Measurements from ENCODE around the gene TMEM19. TPM values are rescaled to one million over a fixed set of nuclear protein-coding genes. Genes with fewer than 3 reads are reported as not detected.

The TMEM19 gene
- total and polyA plus RNA-seq, 2 experiments from 2014 or later: 12.1 to 12.7 TPM

DNA sequence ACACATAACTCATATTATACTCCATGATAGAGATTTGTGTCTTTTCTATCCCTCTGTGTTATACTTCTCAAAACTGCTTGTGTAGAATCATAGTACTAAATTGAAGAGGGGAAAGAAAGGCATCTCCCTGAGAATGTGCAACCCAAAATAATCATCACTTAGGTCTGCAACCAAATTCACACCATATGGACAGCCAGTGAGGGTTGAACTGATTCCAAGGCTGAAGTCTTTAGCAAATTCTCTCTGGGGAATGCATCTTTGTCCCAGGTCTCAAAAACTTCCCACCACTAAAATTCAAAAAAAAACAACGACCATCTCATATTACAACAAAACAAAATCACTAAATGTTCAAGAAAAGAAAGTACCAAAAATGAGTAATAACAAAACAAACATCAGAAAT, 33.2 kb upstream of the TMEM19 start:
- H3K4me3 ChIP-seq: no peak overlapping the region
- TF ChIP-seq, protein P1, sequence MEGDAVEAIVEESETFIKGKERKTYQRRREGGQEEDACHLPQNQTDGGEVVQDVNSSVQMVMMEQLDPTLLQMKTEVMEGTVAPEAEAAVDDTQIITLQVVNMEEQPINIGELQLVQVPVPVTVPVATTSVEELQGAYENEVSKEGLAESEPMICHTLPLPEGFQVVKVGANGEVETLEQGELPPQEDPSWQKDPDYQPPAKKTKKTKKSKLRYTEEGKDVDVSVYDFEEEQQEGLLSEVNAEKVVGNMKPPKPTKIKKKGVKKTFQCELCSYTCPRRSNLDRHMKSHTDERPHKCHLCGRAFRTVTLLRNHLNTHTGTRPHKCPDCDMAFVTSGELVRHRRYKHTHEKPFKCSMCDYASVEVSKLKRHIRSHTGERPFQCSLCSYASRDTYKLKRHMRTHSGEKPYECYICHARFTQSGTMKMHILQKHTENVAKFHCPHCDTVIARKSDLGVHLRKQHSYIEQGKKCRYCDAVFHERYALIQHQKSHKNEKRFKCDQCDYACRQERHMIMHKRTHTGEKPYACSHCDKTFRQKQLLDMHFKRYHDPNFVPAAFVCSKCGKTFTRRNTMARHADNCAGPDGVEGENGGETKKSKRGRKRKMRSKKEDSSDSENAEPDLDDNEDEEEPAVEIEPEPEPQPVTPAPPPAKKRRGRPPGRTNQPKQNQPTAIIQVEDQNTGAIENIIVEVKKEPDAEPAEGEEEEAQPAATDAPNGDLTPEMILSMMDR (IDR thresholded peaks at IDR 0.05; ENCODE audit: low read depth, low read length): no peak
- peaks cover 10% of the 10 kb centered on the region for H3K36me3 ChIP-seq
- no peak overlapping the region for H3K27ac ChIP-seq
- DNase-seq (ENCODE audit: low read depth in 1 of 2, low spot score in 1 of 2): no peak
- no peaks in the 10 kb centered on the region for H3K9me3 ChIP-seq (ENCODE audit: low read depth)
- H3K4me1 ChIP-seq (ENCODE audit: low read depth): no peaks in the 10 kb centered on the region
- no peaks in the 10 kb centered on the region for H3K27me3 ChIP-seq

DNA sequence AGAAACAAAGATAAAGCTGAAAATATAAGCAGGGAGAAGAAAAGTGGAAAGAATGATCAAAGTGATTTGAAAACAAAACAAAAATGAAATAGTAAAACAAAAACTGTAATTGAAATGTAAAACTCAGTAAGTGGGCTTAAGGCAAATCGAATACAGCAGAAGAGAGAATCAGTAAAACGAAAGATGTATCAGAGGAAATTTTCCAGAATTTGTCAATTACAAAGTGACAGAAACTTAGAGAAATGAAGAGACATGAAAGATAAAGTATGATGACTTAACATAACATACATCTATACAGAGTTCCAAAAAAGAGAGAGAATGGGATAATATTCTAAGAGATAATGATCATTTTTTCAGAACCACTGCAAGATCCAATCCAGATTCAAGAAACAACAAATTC, 32.7 kb upstream of the TMEM19 start:
- Histone ChIP-seq H3K36me3 (peaks cover 13% of the 10 kb centered on the region), H3K27ac (no peak overlapping the region), H3K4me1 (ENCODE audit: low read depth) (no peaks in the 10 kb centered on the region), H3K4me3 (no peak overlapping the region), H3K27me3 (no peaks in the 10 kb centered on the region), H3K9me3 (ENCODE audit: low read depth) (no peaks in the 10 kb centered on the region)
- TF ChIP-seq, protein P1 (IDR thresholded peaks at IDR 0.05; ENCODE audit: low read depth, low read length): no peak
- DNase-seq (ENCODE audit: low read depth in 1 of 2, low spot score in 1 of 2): no peak

DNA sequence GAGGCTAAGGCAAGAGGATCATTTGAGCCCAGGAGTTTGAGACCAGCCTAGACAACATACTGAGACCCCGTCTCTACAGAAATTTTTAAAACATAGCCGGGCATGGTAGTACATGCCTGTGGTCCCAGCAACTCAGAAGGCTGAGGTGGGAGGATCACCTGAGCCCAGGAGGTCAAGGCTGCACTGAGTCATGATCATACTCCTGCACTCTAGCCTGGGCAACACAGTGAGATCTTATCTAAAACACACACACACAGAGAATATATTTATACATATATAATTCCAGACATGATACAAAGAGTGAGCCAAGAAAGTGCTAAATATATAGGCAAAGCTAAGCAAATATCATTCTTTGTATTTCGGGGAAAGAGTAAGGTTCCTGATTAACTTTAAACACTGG, 31.7 kb upstream of the TMEM19 start:
- no peaks in the 10 kb centered on the region for H3K9me3 ChIP-seq (ENCODE audit: low read depth)
- peaks cover 23% of the 10 kb centered on the region for H3K36me3 ChIP-seq
- TF ChIP-seq, protein P1 (IDR thresholded peaks at IDR 0.05; ENCODE audit: low read depth, low read length): no peak

DNA sequence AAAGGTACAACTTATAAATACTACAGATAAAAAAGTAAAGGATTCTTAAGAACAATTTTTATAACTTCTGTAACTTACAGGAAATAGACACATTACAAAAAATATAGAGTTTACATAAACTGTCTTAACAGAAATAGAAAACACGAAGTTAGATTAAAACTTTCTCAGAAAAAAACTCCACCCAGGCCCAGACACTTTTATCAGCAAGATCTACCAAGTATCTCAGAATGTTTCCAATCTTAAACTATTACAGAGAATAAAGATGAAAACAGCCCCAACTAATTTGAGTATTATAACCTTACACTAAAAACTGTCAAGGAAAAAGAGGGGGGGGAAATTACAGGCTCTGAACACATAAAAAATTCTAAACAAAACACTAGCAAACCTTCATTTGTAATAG, 30.4 kb upstream of the TMEM19 start:
- H3K4me1 ChIP-seq (ENCODE audit: low read depth): peaks cover under 1% of the 10 kb centered on the region
- H3K36me3 ChIP-seq: peaks cover 32% of the 10 kb centered on the region
- H3K4me3 ChIP-seq: no peak overlapping the region
- TF ChIP-seq, protein P1 (IDR thresholded peaks at IDR 0.05; ENCODE audit: low read depth, low read length): no peak
- DNase-seq (ENCODE audit: low read depth in 1 of 2, low spot score in 1 of 2): no peak
- no peaks in the 10 kb centered on the region for H3K9me3 ChIP-seq (ENCODE audit: low read depth)
- no peaks in the 10 kb centered on the region for H3K27me3 ChIP-seq
- no peak overlapping the region for H3K27ac ChIP-seq

More for the DNA sequence above, 31.7 kb upstream of the TMEM19 start:
- no peak overlapping the region for H3K4me3 ChIP-seq
- no peak for DNase-seq (ENCODE audit: low read depth in 1 of 2, low spot score in 1 of 2)
- no peak overlapping the region for H3K27ac ChIP-seq
- H3K4me1 ChIP-seq (ENCODE audit: low read depth): no peaks in the 10 kb centered on the region
- H3K27me3 ChIP-seq: no peaks in the 10 kb centered on the region

DNA sequence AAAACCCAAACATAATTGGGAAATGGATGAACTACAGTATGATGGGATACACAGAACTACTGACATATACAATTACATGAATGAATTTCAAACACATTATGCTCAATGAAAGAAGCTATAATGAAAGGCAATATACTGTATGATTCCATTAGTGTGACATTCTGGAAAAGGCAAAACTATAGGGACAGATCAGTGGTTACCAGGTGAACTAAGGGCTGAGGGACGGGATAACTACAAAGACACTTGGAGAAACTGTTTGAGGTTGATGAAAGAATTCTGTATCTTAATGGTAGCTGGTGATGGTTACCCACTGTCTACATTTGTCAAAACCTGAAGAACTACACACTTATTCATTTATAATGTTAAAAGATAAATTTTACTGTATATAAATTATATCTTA, 30.0 kb upstream of the TMEM19 start:
- DNase-seq (ENCODE audit: low read depth in 1 of 2, low spot score in 1 of 2): no peak
- Histone ChIP-seq H3K9me3 (ENCODE audit: low read depth) (no peaks in the 10 kb centered on the region), H3K4me3 (no peak overlapping the region), H3K4me1 (ENCODE audit: low read depth) (peaks cover 5% of the 10 kb centered on the region), H3K27ac (no peak overlapping the region), H3K36me3 (peaks cover 32% of the 10 kb centered on the region), H3K27me3 (no peaks in the 10 kb centered on the region)
- TF ChIP-seq, protein P1 (IDR thresholded peaks at IDR 0.05; ENCODE audit: low read depth, low read length): no peak

DNA sequence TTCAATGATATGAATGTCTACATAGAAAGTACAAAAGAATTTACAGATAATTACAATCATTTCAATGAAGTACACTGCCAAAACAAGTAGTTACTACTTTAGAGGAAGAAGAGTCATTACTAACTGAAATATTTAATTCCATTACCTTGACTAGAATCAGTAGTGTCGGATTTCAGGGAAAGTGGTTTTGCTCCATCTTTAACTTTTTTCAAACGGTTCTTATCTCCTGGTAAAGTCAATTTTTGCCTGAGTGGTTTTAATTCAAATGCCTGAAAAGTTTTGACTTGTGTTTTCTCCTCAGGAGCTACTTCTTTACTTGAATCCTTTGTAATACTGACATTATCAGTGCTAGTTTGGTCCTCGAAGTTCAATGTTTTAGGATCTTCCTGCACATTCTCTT, 29.1 kb upstream of the TMEM19 start:
- H3K4me1 ChIP-seq (ENCODE audit: low read depth): peaks cover 5% of the 10 kb centered on the region
- TF ChIP-seq, protein P1 (IDR thresholded peaks at IDR 0.05; ENCODE audit: low read depth, low read length): no peak
- H3K27me3 ChIP-seq: no peaks in the 10 kb centered on the region
- peaks cover 32% of the 10 kb centered on the region for H3K36me3 ChIP-seq
- no peak for DNase-seq (ENCODE audit: low read depth in 1 of 2, low spot score in 1 of 2)
- no peak overlapping the region for H3K27ac ChIP-seq
- no peaks in the 10 kb centered on the region for H3K9me3 ChIP-seq (ENCODE audit: low read depth)
- no peak overlapping the region for H3K4me3 ChIP-seq
